ENCODE data around the gene TCEAL4.
A peak's percentile ranks its signal among the peaks of the same experiment; 100 is the strongest.

TCEAL4 gene

GRCh38 chrX:103585411-103586313 lies at the start of gene TCEAL4:
Gene TCEAL4 (plus strand): TSS chrX:103585515. CDS start chrX:103586676, 1,161 bp downstream.
- no peaks in the 10 kb centered on the region for H3K27me3 ChIP-seq (ENCODE audit: control insufficient read depth in 2 of 2, insufficient read depth in 2 of 2, low read length in 2 of 2)
- H3K9ac ChIP-seq (ENCODE audit: low read depth in 1 of 2, low read length in 2 of 2), result peak within 1 kb of the TSS; percentile 66 to 70
- H3K9me3 ChIP-seq (ENCODE audit: control insufficient read depth in 2 of 2, low read length in 2 of 2), result no peaks in the 10 kb centered on the region
- H3K27ac ChIP-seq (ENCODE audit: low read depth in 2 of 2, low read length in 2 of 2), result peak within 1 kb of the TSS; percentile 36 to 61
- no peaks in the 10 kb centered on the region for H3K36me3 ChIP-seq (ENCODE audit: control insufficient read depth in 2 of 2, insufficient read depth in 2 of 2, low read length in 2 of 2)
- no peaks in the 10 kb centered on the region for H3K4me1 ChIP-seq (ENCODE audit: control insufficient read depth in 2 of 2, insufficient read depth in 2 of 2, low read length in 2 of 2)
- H3K4me3 ChIP-seq (ENCODE audit: low read length in 2 of 2), result peak within 1 kb of the TSS; percentile 66 to 80

GRCh38 chrX:103536071-103536470 lies 49.2 kb upstream of the TCEAL4 start:
- Histone ChIP-seq H3K9ac (ENCODE audit: low read depth in 1 of 2, low read length in 2 of 2) (no peak overlapping the region), H3K27ac (ENCODE audit: low read depth in 2 of 2, low read length in 2 of 2) (peak overlapping the region in 1 of 2 donors; percentile 2), H3K4me1 (ENCODE audit: control insufficient read depth in 2 of 2, insufficient read depth in 2 of 2, low read length in 2 of 2) (no peaks in the 10 kb centered on the region), H3K36me3 (ENCODE audit: control insufficient read depth in 2 of 2, insufficient read depth in 2 of 2, low read length in 2 of 2) (no peaks in the 10 kb centered on the region), H3K27me3 (ENCODE audit: control insufficient read depth in 2 of 2, insufficient read depth in 2 of 2, low read length in 2 of 2) (peaks cover 0 to 6% of the 10 kb centered on the region in 2 donors), H3K9me3 (ENCODE audit: control insufficient read depth in 2 of 2, low read length in 2 of 2) (no peaks in the 10 kb centered on the region), H3K4me3 (ENCODE audit: low read length in 2 of 2) (no peak overlapping the region)

- Histone ChIP-seq H3K4me1 (ENCODE audit: control insufficient read depth in 2 of 2, insufficient read depth in 2 of 2, low read length in 2 of 2) (no peaks in the 10 kb centered on the region), H3K27ac (ENCODE audit: low read depth in 2 of 2, low read length in 2 of 2) (no peak overlapping the region), H3K9ac (ENCODE audit: low read depth in 1 of 2, low read length in 2 of 2) (no peak overlapping the region), H3K4me3 (ENCODE audit: low read length in 2 of 2) (no peak overlapping the region), H3K9me3 (ENCODE audit: control insufficient read depth in 2 of 2, low read length in 2 of 2) (no peaks in the 10 kb centered on the region), H3K27me3 (ENCODE audit: control insufficient read depth in 2 of 2, insufficient read depth in 2 of 2, low read length in 2 of 2) (peaks cover 0 to 6% of the 10 kb centered on the region in 2 donors), H3K36me3 (ENCODE audit: control insufficient read depth in 2 of 2, insufficient read depth in 2 of 2, low read length in 2 of 2) (no peaks in the 10 kb centered on the region)
Observed at GRCh38 chrX:103536732-103537131, 48.6 kb upstream of the TCEAL4 start.

GRCh38 chrX:103537871-103538387 lies 47.4 kb upstream of the TCEAL4 start:
- no peaks in the 10 kb centered on the region for H3K36me3 ChIP-seq (ENCODE audit: control insufficient read depth in 2 of 2, insufficient read depth in 2 of 2, low read length in 2 of 2)
- H3K4me1 ChIP-seq (ENCODE audit: control insufficient read depth in 2 of 2, insufficient read depth in 2 of 2, low read length in 2 of 2), result no peaks in the 10 kb centered on the region
- H3K9ac ChIP-seq (ENCODE audit: low read depth in 1 of 2, low read length in 2 of 2), result no peak overlapping the region
- peaks cover 4 to 6% of the 10 kb centered on the region in 2 donors for H3K27me3 ChIP-seq (ENCODE audit: control insufficient read depth in 2 of 2, insufficient read depth in 2 of 2, low read length in 2 of 2)
- no peak overlapping the region for H3K4me3 ChIP-seq (ENCODE audit: low read length in 2 of 2)
- peak overlapping the region; percentile 4 to 38 for H3K27ac ChIP-seq (ENCODE audit: low read depth in 2 of 2, low read length in 2 of 2)
- no peaks in the 10 kb centered on the region for H3K9me3 ChIP-seq (ENCODE audit: control insufficient read depth in 2 of 2, low read length in 2 of 2)

- Histone ChIP-seq H3K27ac (ENCODE audit: low read depth in 2 of 2, low read length in 2 of 2) (no peak overlapping the region), H3K4me1 (ENCODE audit: control insufficient read depth in 2 of 2, insufficient read depth in 2 of 2, low read length in 2 of 2) (no peaks in the 10 kb centered on the region)
Observed at GRCh38 chrX:103538728-103539127, 46.6 kb upstream of the TCEAL4 start.

GRCh38 chrX:103539695-103540094 lies 45.6 kb upstream of the TCEAL4 start:
- H3K27me3 ChIP-seq (ENCODE audit: control insufficient read depth in 2 of 2, insufficient read depth in 2 of 2, low read length in 2 of 2), result peaks cover 0 to 4% of the 10 kb centered on the region in 2 donors
- H3K9me3 ChIP-seq (ENCODE audit: control insufficient read depth in 2 of 2, low read length in 2 of 2), result no peaks in the 10 kb centered on the region
- H3K9ac ChIP-seq (ENCODE audit: low read depth in 1 of 2, low read length in 2 of 2), result no peak overlapping the region
- H3K27ac ChIP-seq (ENCODE audit: low read depth in 2 of 2, low read length in 2 of 2), result no peak overlapping the region
- H3K4me3 ChIP-seq (ENCODE audit: low read length in 2 of 2), result no peak overlapping the region
- H3K36me3 ChIP-seq (ENCODE audit: control insufficient read depth in 2 of 2, insufficient read depth in 2 of 2, low read length in 2 of 2), result no peaks in the 10 kb centered on the region
- H3K4me1 ChIP-seq (ENCODE audit: control insufficient read depth in 2 of 2, insufficient read depth in 2 of 2, low read length in 2 of 2), result no peaks in the 10 kb centered on the region

More at GRCh38 chrX:103538728-103539127, 46.6 kb upstream of the TCEAL4 start:
- Histone ChIP-seq H3K27me3 (ENCODE audit: control insufficient read depth in 2 of 2, insufficient read depth in 2 of 2, low read length in 2 of 2) (peaks cover 4% of the 10 kb centered on the region in 2 donors), H3K9ac (ENCODE audit: low read depth in 1 of 2, low read length in 2 of 2) (no peak overlapping the region), H3K36me3 (ENCODE audit: control insufficient read depth in 2 of 2, insufficient read depth in 2 of 2, low read length in 2 of 2) (no peaks in the 10 kb centered on the region), H3K4me3 (ENCODE audit: low read length in 2 of 2) (no peak overlapping the region), H3K9me3 (ENCODE audit: control insufficient read depth in 2 of 2, low read length in 2 of 2) (no peaks in the 10 kb centered on the region)

GRCh38 chrX:103540145-103540544 lies 45.2 kb upstream of the TCEAL4 start:
- Histone ChIP-seq H3K4me1 (ENCODE audit: control insufficient read depth in 2 of 2, insufficient read depth in 2 of 2, low read length in 2 of 2) (no peaks in the 10 kb centered on the region), H3K27me3 (ENCODE audit: control insufficient read depth in 2 of 2, insufficient read depth in 2 of 2, low read length in 2 of 2) (peaks cover 0 to 4% of the 10 kb centered on the region in 2 donors), H3K36me3 (ENCODE audit: control insufficient read depth in 2 of 2, insufficient read depth in 2 of 2, low read length in 2 of 2) (no peaks in the 10 kb centered on the region), H3K4me3 (ENCODE audit: low read length in 2 of 2) (no peak overlapping the region), H3K27ac (ENCODE audit: low read depth in 2 of 2, low read length in 2 of 2) (no peak overlapping the region), H3K9me3 (ENCODE audit: control insufficient read depth in 2 of 2, low read length in 2 of 2) (no peaks in the 10 kb centered on the region), H3K9ac (ENCODE audit: low read depth in 1 of 2, low read length in 2 of 2) (no peak overlapping the region)

GRCh38 chrX:103549916-103550315 lies 35.4 kb upstream of the TCEAL4 start:
- H3K9ac ChIP-seq (ENCODE audit: low read depth in 1 of 2, low read length in 2 of 2), result no peak overlapping the region
- H3K27me3 ChIP-seq (ENCODE audit: control insufficient read depth in 2 of 2, insufficient read depth in 2 of 2, low read length in 2 of 2), result no peaks in the 10 kb centered on the region
- no peaks in the 10 kb centered on the region for H3K4me1 ChIP-seq (ENCODE audit: control insufficient read depth in 2 of 2, insufficient read depth in 2 of 2, low read length in 2 of 2)
- no peak overlapping the region for H3K27ac ChIP-seq (ENCODE audit: low read depth in 2 of 2, low read length in 2 of 2)
- H3K36me3 ChIP-seq (ENCODE audit: control insufficient read depth in 2 of 2, insufficient read depth in 2 of 2, low read length in 2 of 2), result no peaks in the 10 kb centered on the region
- H3K4me3 ChIP-seq (ENCODE audit: low read length in 2 of 2), result no peak overlapping the region
- H3K9me3 ChIP-seq (ENCODE audit: control insufficient read depth in 2 of 2, low read length in 2 of 2), result no peaks in the 10 kb centered on the region

GRCh38 chrX:103550415-103551051 lies 34.8 kb upstream of the TCEAL4 start:
- H3K27ac ChIP-seq (ENCODE audit: low read depth in 2 of 2, low read length in 2 of 2), result no peak overlapping the region
- no peaks in the 10 kb centered on the region for H3K27me3 ChIP-seq (ENCODE audit: control insufficient read depth in 2 of 2, insufficient read depth in 2 of 2, low read length in 2 of 2)
- H3K36me3 ChIP-seq (ENCODE audit: control insufficient read depth in 2 of 2, insufficient read depth in 2 of 2, low read length in 2 of 2), result no peaks in the 10 kb centered on the region
- H3K9me3 ChIP-seq (ENCODE audit: control insufficient read depth in 2 of 2, low read length in 2 of 2), result no peaks in the 10 kb centered on the region
- no peaks in the 10 kb centered on the region for H3K4me1 ChIP-seq (ENCODE audit: control insufficient read depth in 2 of 2, insufficient read depth in 2 of 2, low read length in 2 of 2)
- H3K9ac ChIP-seq (ENCODE audit: low read depth in 1 of 2, low read length in 2 of 2), result no peak overlapping the region
- no peak overlapping the region for H3K4me3 ChIP-seq (ENCODE audit: low read length in 2 of 2)

GRCh38 chrX:103552236-103552635 lies 33.1 kb upstream of the TCEAL4 start:
- H3K27me3 ChIP-seq (ENCODE audit: control insufficient read depth in 2 of 2, insufficient read depth in 2 of 2, low read length in 2 of 2), result no peaks in the 10 kb centered on the region
- H3K36me3 ChIP-seq (ENCODE audit: control insufficient read depth in 2 of 2, insufficient read depth in 2 of 2, low read length in 2 of 2), result no peaks in the 10 kb centered on the region
- H3K9ac ChIP-seq (ENCODE audit: low read depth in 1 of 2, low read length in 2 of 2), result no peak overlapping the region
- H3K27ac ChIP-seq (ENCODE audit: low read depth in 2 of 2, low read length in 2 of 2), result no peak overlapping the region
- no peak overlapping the region for H3K4me3 ChIP-seq (ENCODE audit: low read length in 2 of 2)
- no peaks in the 10 kb centered on the region for H3K4me1 ChIP-seq (ENCODE audit: control insufficient read depth in 2 of 2, insufficient read depth in 2 of 2, low read length in 2 of 2)
- no peaks in the 10 kb centered on the region for H3K9me3 ChIP-seq (ENCODE audit: control insufficient read depth in 2 of 2, low read length in 2 of 2)

Data from mucosa of rectum (tissue), 2 donors.